ENCODE measurements around the gene MZT1. TPM values are rescaled to one million over a fixed set of nuclear protein-coding genes. Genes with fewer than 3 reads are reported as not detected.
A peak's percentile ranks its signal among the peaks of the same experiment; 100 is the strongest.

Gene MZT1
- total RNA-seq, 1 donor = 8.3 TPM

DNA sequence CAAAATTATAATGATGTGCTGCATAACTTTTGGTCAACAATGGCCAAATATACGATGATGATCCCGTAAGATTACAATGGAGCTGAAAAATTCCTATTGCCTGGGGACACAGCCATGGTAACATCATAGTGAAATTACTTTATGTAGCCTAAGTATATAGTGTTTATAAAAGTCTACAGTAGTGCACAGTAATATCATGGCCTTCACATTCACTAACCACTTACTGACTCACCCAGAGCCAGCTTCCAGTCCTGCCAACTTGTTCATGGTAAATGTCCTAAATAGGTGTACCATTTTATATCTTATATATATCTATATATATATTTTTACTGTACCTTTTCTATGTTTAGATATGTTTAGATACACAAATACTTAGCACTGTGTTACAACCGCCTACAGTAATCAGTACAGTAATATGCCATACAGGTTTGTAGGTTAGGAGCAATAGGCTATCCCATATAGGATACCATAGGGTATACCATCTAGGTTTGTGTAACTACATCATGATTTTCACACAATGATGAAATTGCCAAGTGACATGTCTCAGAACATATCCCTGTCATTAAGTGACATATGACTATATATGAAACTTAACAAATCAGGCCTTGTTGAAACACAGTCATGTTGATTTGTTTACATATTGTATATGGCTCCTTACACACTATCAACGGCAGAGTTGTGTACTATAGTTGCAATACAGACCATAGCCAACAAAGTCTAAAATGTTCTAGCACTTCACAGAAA lies 30.5 kb upstream of the MZT1 start:
- H3K27ac ChIP-seq (ENCODE audit: low read depth, low read length) = no peak overlapping the region
- H3K4me3 ChIP-seq (ENCODE audit: insufficient read depth, low read length) = no peak overlapping the region
- no peak overlapping the region for H3K4me2 ChIP-seq (ENCODE audit: insufficient read depth, low read length)
- no peak for DNase-seq (ENCODE audit: insufficient read length, low spot score, missing footprints)
- H3K79me2 ChIP-seq (ENCODE audit: insufficient read depth, low read length) = no peaks in the 10 kb centered on the region
- H4K20me1 ChIP-seq (ENCODE audit: insufficient read depth, low read length) = no peaks in the 10 kb centered on the region
- H3K4me1 ChIP-seq (ENCODE audit: insufficient read depth, low read length) = no peaks in the 10 kb centered on the region
- H3K9me3 ChIP-seq (ENCODE audit: low read depth, low read length) = no peaks in the 10 kb centered on the region
- H3K36me3 ChIP-seq (ENCODE audit: insufficient read depth, low read length) = peaks cover 87% of the 10 kb centered on the region
- TF ChIP-seq, protein P1, sequence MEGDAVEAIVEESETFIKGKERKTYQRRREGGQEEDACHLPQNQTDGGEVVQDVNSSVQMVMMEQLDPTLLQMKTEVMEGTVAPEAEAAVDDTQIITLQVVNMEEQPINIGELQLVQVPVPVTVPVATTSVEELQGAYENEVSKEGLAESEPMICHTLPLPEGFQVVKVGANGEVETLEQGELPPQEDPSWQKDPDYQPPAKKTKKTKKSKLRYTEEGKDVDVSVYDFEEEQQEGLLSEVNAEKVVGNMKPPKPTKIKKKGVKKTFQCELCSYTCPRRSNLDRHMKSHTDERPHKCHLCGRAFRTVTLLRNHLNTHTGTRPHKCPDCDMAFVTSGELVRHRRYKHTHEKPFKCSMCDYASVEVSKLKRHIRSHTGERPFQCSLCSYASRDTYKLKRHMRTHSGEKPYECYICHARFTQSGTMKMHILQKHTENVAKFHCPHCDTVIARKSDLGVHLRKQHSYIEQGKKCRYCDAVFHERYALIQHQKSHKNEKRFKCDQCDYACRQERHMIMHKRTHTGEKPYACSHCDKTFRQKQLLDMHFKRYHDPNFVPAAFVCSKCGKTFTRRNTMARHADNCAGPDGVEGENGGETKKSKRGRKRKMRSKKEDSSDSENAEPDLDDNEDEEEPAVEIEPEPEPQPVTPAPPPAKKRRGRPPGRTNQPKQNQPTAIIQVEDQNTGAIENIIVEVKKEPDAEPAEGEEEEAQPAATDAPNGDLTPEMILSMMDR (IDR thresholded peaks at IDR 0.05; ENCODE audit: extremely low read depth, low read depth, low read length) = no peak
- no peak overlapping the region for H2AFZ ChIP-seq (ENCODE audit: low read length)
- no peaks in the 10 kb centered on the region for H3K27me3 ChIP-seq (ENCODE audit: insufficient read depth, low read length)

DNA sequence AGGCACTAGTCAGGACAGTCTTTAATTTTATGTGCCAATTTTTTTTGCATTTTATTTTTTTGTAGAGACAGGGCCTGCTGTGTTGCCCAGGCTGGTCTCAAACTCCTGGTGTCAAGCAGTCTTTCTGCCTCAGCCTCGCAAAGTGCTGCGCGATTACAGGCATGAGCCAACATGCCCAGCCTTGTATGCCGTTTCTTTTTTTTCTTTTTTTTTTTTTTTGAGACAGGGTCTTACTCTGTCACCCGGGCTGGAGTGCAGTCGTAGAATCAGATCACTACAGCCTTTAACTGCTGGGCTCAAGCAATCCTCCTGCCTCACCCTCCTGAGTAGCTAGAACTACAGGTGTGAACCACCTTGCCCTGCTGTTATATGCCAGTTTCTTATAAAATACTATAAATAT lies 26.7 kb upstream of the MZT1 start:
- no peak for DNase-seq (ENCODE audit: insufficient read length, low spot score, missing footprints)
- TF ChIP-seq, protein P1 (IDR thresholded peaks at IDR 0.05; ENCODE audit: extremely low read depth, low read depth, low read length) = no peak
- Histone ChIP-seq H3K27me3 (ENCODE audit: insufficient read depth, low read length) (no peaks in the 10 kb centered on the region), H3K4me3 (ENCODE audit: insufficient read depth, low read length) (no peak overlapping the region), H3K27ac (ENCODE audit: low read depth, low read length) (no peak overlapping the region), H3K9me3 (ENCODE audit: low read depth, low read length) (no peaks in the 10 kb centered on the region), H3K36me3 (ENCODE audit: insufficient read depth, low read length) (peaks cover 75% of the 10 kb centered on the region), H3K4me1 (ENCODE audit: insufficient read depth, low read length) (no peaks in the 10 kb centered on the region), H2AFZ (ENCODE audit: low read length) (no peak overlapping the region), H4K20me1 (ENCODE audit: insufficient read depth, low read length) (no peaks in the 10 kb centered on the region), H3K79me2 (ENCODE audit: insufficient read depth, low read length) (peaks cover 19% of the 10 kb centered on the region), H3K4me2 (ENCODE audit: insufficient read depth, low read length) (no peak overlapping the region)

DNA sequence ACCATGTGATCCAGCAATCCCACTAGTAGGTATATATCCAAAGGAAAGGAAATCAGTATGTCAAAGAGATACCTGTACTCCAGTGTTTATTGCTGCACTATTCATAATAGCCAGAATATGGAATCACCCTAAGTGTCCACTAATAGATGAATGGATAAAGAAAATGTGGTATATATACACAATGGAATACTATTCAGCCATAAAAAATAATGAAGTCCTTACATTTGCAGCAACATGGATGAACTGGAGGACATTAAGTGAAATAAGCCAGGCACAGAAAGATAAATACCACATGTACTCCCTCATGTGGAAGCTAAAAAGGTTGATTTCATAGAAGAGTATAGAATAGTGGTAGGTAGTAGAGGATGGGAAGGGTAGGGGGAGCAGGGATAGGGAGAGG lies 23.8 kb upstream of the MZT1 start:
- H3K27me3 ChIP-seq (ENCODE audit: insufficient read depth, low read length) = no peaks in the 10 kb centered on the region
- H3K79me2 ChIP-seq (ENCODE audit: insufficient read depth, low read length) = peaks cover 19% of the 10 kb centered on the region
- no peaks in the 10 kb centered on the region for H3K4me1 ChIP-seq (ENCODE audit: insufficient read depth, low read length)
- no peak overlapping the region for H3K4me3 ChIP-seq (ENCODE audit: insufficient read depth, low read length)
- TF ChIP-seq, protein P1 (IDR thresholded peaks at IDR 0.05; ENCODE audit: extremely low read depth, low read depth, low read length) = no peak
- no peak overlapping the region for H3K4me2 ChIP-seq (ENCODE audit: insufficient read depth, low read length)
- H2AFZ ChIP-seq (ENCODE audit: low read length) = no peak overlapping the region
- peaks cover 72% of the 10 kb centered on the region for H3K36me3 ChIP-seq (ENCODE audit: insufficient read depth, low read length)
- DNase-seq (ENCODE audit: insufficient read length, low spot score, missing footprints) = no peak
- H4K20me1 ChIP-seq (ENCODE audit: insufficient read depth, low read length) = no peaks in the 10 kb centered on the region
- no peaks in the 10 kb centered on the region for H3K9me3 ChIP-seq (ENCODE audit: low read depth, low read length)
- no peak overlapping the region for H3K27ac ChIP-seq (ENCODE audit: low read depth, low read length)

DNA sequence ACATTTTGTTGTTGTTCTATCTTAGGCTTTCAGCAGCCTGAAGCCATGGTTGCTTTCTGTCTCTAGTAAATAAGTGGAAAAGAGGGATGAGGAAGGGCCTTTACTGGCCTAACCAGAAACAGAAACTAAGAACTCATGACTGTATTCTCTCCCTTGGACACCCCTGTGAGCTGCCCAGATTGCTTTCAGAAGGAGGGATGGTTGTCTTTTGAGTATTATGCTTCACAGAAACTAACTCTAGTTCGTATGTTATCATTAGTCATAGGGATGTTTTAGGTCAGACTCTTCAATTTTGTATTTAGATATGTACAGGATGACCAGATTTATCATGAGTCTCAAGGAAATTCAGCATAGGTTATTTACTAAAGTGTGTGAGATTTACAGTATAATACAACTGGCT lies 17.8 kb upstream of the MZT1 start:
- peak; percentile 35 for DNase-seq (ENCODE audit: insufficient read length, low spot score, missing footprints)
- Histone ChIP-seq H3K4me2 (ENCODE audit: insufficient read depth, low read length) (no peak overlapping the region), H3K4me1 (ENCODE audit: insufficient read depth, low read length) (no peaks in the 10 kb centered on the region), H3K4me3 (ENCODE audit: insufficient read depth, low read length) (no peak overlapping the region), H3K27me3 (ENCODE audit: insufficient read depth, low read length) (no peaks in the 10 kb centered on the region), H3K9me3 (ENCODE audit: low read depth, low read length) (no peaks in the 10 kb centered on the region), H3K79me2 (ENCODE audit: insufficient read depth, low read length) (peaks cover 14% of the 10 kb centered on the region), H2AFZ (ENCODE audit: low read length) (peak overlapping the region; percentile 10), H3K27ac (ENCODE audit: low read depth, low read length) (peak overlapping the region; percentile 9), H3K36me3 (ENCODE audit: insufficient read depth, low read length) (peaks cover 40% of the 10 kb centered on the region), H4K20me1 (ENCODE audit: insufficient read depth, low read length) (no peaks in the 10 kb centered on the region)
- TF ChIP-seq, protein P1 (IDR thresholded peaks at IDR 0.05; ENCODE audit: extremely low read depth, low read depth, low read length) = no peak
